ENCODE results near the gene ATP2C2.

- TF ChIP-seq CTCF (IDR thresholded peaks at IDR 0.05) (no peak), NFE2L1 (CRISPR knock-in tag; IDR thresholded peaks at IDR 0.05) (no peak), RELA (CRISPR knock-in tag; IDR thresholded peaks at IDR 0.05; ENCODE audit: borderline replicate concordance) (no peak), ZBTB43 (CRISPR knock-in tag; IDR thresholded peaks at IDR 0.05) (no peak), IRF2 (CRISPR knock-in tag; IDR thresholded peaks at IDR 0.05; ENCODE audit: borderline replicate concordance, low read depth) (no peak), CDX4 (CRISPR knock-in tag; IDR thresholded peaks at IDR 0.05; ENCODE audit: borderline replicate concordance) (no peak)
These were observed 18.7 kb downstream of the ATP2C2 start for GRCh38 chr16:84387021-84387420.

All from WTC11 (cell line).